Fibroblast of villous mesenchyme (primary cell): ENCODE measurements around the gene ADAT1. TPM values are rescaled to one million over a fixed set of nuclear protein-coding genes. Genes with fewer than 3 reads are reported as not detected.

Experiments used
- DNase-seq: peaks from one replicate; pipeline ENCODE4 v3.0.0-alpha.2; 2010; ENCODE audit warnings: low read depth
- H3K4me3 ChIP-seq: 2 replicates; pipeline ENCODE4 v1.5.1; 2011; ENCODE audit warnings: low read depth, mild to moderate bottlenecking, low read length
- total RNA-seq: library from RNA; depleted of rRNA; stranded (reverse); fragments of >200 nt; gene quantifications from 2 replicates; pipeline ENCODE4 v1.2.3, GENCODE V29; 2012
- TF ChIP-seq, protein P1 (sequence below): IDR thresholded peaks from 2 replicates; pipeline ENCODE4 v1.5.1; 2012; ENCODE audit warnings: low read depth, mild to moderate bottlenecking, low read length; ENCODE audit not compliant: insufficient read depth

The ADAT1 gene
- total RNA-seq, 1 donor: 83.8 TPM

DNA sequence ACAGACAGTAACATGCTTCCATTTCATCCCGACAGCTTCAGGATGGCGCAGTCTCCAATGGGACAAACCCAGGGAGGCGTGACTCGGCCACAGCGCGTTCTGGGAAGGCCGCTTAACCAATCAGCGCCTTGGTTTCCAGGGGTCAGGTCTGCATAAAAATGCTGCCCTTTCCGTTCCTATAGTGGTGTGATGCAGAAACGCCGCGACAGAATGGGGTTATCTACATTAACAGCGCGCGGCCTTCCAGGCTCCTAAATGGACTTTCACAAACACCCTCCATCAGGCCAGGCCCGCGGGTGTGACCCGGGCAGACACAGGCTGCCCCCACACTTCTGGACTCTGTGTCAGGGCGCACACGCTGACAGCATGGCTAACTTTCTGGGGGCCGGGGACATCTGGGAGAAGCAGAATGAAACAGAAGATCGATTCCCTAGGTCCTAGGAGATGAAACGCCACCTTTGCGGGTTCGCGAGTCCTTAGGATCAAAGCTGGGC is 67.8 kb downstream of the ADAT1 start:
- TF ChIP-seq, protein P1, sequence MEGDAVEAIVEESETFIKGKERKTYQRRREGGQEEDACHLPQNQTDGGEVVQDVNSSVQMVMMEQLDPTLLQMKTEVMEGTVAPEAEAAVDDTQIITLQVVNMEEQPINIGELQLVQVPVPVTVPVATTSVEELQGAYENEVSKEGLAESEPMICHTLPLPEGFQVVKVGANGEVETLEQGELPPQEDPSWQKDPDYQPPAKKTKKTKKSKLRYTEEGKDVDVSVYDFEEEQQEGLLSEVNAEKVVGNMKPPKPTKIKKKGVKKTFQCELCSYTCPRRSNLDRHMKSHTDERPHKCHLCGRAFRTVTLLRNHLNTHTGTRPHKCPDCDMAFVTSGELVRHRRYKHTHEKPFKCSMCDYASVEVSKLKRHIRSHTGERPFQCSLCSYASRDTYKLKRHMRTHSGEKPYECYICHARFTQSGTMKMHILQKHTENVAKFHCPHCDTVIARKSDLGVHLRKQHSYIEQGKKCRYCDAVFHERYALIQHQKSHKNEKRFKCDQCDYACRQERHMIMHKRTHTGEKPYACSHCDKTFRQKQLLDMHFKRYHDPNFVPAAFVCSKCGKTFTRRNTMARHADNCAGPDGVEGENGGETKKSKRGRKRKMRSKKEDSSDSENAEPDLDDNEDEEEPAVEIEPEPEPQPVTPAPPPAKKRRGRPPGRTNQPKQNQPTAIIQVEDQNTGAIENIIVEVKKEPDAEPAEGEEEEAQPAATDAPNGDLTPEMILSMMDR: no peak
- H3K4me3 ChIP-seq: peak overlapping the region; percentile 72

DNA sequence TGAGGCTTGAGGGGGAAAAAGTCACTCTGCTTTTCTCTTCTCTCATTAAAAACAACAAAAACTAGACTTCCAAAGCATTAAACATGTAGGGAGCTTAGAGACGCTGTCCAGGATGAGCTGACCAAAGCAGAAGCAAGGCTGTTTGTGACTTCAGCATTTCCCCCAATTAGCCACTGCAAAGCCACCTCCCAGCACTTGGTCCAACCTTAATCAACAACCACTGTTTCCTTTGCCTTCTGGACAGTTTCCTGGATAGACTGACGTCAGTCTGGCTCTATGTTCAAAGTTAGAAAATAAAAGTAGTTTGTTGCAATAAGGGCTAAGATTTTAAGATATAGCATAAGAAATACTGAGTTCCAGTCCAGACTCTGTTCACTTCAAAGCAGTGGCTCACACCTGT is 70.1 kb downstream of the ADAT1 start:
- TF ChIP-seq, protein P1: no peak
- H3K4me3 ChIP-seq: no peak overlapping the region
- DNase-seq: no peak

More for the DNA sequence above, 67.8 kb downstream of the ADAT1 start:
- peak; percentile 92 for DNase-seq

DNA sequence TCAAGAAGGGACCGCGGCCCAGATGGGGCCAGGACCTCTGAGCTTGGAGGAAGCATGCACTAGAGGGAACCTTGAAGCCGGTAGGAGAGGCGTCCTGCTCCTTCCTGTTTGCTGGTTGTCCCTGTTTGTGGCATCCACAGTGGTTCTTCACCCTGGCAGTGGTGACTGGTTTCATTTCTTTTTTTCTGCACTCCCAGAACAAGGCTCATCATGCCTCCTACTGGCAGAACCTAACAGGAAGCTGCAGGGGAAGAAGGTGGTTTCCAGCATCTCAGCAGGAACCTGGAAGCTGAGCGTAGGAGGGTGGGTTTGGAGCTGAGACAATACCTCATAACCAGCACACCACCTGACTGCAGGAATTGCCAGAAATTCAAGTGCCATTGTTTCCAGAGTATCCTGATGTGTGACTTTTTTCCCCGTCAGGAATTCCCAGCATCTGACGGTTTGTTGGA is 72.8 kb downstream of the ADAT1 start:
- DNase-seq: no peak
- H3K4me3 ChIP-seq: no peak overlapping the region
- TF ChIP-seq, protein P1: peak; percentile 49

Other genes with a start within 250 kb of the ADAT1 start
- gene CFDP1, start 189.8 kb downstream of the ADAT1 start, total RNA-seq: 38.0 and 39.7 TPM in 2 replicates
- 10.6 and 19.0 TPM in 2 replicates for gene TMEM170A, start 158.6 kb downstream of the ADAT1 start, total RNA-seq
- gene CHST6, start 127.8 kb downstream of the ADAT1 start, total RNA-seq: under 0.01 TPM in 2 replicates
- under 0.01 TPM in 1 of 2 replicates, not detected in the other for gene CHST5, start 87.2 kb downstream of the ADAT1 start, total RNA-seq
- gene TMEM231, start 67.0 kb downstream of the ADAT1 start, total RNA-seq: 12.1 and 13.5 TPM in 2 replicates
- gene GABARAPL2, start 56.9 kb downstream of the ADAT1 start, total RNA-seq: 25.4 and 36.3 TPM in 2 replicates
- gene KARS1, start 24.4 kb upstream of the ADAT1 start, total RNA-seq: 139 and 157 TPM in 2 replicates
- 28.3 and 43.6 TPM in 2 replicates for gene TERF2IP, start 24.5 kb upstream of the ADAT1 start, total RNA-seq
- gene CPHXL2, start 53.7 kb upstream of the ADAT1 start, total RNA-seq: not detected in 2 replicates
- gene DUXB, start 78.2 kb upstream of the ADAT1 start, total RNA-seq: not detected in 2 replicates
- not detected in 2 replicates for gene CPHXL, start 103.2 kb upstream of the ADAT1 start, total RNA-seq